Gastrocnemius medialis (tissue), 4 donors: ENCODE results near the gene VIPR2.

Source experiments
- POLR2A ChIP-seq, 2 donors: fragments of 450-650 bp; IDR thresholded peaks; one replicate each; pipeline ENCODE4 v1.6.1; 2017; ENCODE audit warnings: antibody characterized with exemption in 2 of 2, mild to moderate bottlenecking in 2 of 2, moderate library complexity in 2 of 2
- TF ChIP-seq, protein P1 (sequence below), 5 experiments: fragments of 450-650 bp in 3 of 5; fragments of 200-600 bp in 2 of 5; sonication (generic) in 2 of 5; IDR thresholded peaks in 4 of 5; conservative IDR thresholded peaks in 1 of 5; 1 replicate in 4 of 5; 2 replicates in 1 of 5; pipeline ENCODE4 v1.5.1; 2016 to 2019; ENCODE audit warnings: antibody characterized with exemption in 5 of 5, mild to moderate bottlenecking in 3 of 5, moderate library complexity in 3 of 5

DNA sequence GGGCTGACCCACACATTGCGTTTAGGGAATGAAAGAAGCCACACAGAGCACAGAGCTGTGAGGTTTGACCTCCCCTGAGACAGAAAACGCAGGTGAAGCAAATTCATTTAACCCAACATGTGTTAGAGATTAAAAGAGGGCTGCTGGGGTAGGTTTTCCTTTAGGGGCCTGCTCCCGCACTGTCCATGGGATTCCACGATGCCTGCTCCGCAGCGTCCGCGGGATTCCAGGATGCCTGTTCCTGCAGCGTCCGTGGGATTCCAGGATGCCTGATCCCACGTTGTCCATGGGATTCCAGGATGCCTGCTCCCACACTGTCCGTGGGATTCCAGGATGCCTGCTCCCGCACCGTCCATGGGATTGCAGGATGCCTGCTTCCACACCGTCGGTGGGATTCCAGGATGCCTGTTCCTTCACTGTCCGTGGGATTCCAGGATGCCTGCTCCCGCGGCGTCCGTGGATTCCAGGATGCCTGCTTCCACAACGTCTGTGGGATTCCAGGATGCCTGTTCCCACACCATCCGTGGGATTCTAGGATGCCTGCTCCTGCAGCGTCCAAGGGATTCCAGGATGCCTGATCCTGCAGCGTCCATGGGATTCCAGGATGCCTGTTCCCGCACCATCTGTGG is 78.7 kb downstream of the VIPR2 start:
- no peak for TF ChIP-seq POLR2A (IDR thresholded peaks at IDR 0.05)
- TF ChIP-seq, protein P1, sequence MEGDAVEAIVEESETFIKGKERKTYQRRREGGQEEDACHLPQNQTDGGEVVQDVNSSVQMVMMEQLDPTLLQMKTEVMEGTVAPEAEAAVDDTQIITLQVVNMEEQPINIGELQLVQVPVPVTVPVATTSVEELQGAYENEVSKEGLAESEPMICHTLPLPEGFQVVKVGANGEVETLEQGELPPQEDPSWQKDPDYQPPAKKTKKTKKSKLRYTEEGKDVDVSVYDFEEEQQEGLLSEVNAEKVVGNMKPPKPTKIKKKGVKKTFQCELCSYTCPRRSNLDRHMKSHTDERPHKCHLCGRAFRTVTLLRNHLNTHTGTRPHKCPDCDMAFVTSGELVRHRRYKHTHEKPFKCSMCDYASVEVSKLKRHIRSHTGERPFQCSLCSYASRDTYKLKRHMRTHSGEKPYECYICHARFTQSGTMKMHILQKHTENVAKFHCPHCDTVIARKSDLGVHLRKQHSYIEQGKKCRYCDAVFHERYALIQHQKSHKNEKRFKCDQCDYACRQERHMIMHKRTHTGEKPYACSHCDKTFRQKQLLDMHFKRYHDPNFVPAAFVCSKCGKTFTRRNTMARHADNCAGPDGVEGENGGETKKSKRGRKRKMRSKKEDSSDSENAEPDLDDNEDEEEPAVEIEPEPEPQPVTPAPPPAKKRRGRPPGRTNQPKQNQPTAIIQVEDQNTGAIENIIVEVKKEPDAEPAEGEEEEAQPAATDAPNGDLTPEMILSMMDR (IDR thresholded peaks at IDR 0.05 in 4 of 5, conservative IDR thresholded peaks at IDR 0.05 in 1 of 5): no peak
